Measurements from ENCODE around the gene ANO6.

Gene ANO6

GRCh38 chr12:45406988-45407850 is 191.3 kb downstream of the ANO6 start:
- DNase-seq (ENCODE audit: low spot score), result no peak

GRCh38 chr12:45407981-45408728 is 192.3 kb downstream of the ANO6 start:
- DNase-seq (ENCODE audit: low spot score), result no peak

- DNase-seq (ENCODE audit: low spot score), result no peak
Observed at GRCh38 chr12:45408729-45409114, 192.8 kb downstream of the ANO6 start.

GRCh38 chr12:45409966-45410365 is 194.1 kb downstream of the ANO6 start:
- no peak for DNase-seq (ENCODE audit: low spot score)

DNA sequence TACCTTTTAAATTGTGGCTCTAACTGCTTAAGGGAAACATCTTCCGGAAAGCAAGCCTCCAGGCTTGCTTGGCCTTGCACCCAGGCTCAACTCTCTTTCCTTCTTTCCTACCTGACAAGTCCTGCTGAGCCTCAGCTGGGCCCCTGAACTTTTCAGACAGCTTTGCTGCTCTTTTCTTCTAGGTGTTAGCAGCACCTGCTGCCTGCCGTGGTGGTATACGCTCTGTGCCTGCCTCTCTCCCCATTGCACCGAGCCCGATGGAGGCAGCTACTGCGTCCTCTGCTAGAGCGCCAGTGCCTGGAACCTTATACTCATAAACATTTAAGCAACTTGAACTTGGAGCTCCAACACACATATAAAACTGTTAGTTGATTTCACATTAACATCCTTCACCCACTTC is 195.7 kb downstream of the ANO6 start:
- DNase-seq (ENCODE audit: low spot score), result no peak

DNA sequence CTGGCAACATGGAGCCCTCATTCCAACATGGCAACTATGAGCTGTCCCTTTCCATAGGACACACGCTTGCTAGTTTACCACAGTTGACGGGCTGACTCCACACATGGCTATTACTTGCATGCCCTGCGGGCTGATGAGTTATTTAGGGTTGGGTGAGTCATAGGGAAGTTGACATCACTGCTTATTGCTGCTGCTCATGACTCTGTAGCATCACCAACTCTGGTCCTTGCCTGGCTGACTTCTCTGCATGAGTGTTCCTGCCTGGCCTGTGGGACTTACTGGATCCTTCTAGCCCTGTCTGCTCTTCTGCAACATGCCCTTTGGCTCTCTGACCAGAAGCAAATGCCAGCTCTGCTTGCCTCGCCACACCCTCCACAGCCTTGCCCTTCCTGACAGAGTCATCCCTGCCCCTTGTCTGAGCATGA is 199.5 kb downstream of the ANO6 start:
- DNase-seq (ENCODE audit: low spot score), result no peak

GRCh38 chr12:45416126-45416525 is 200.2 kb downstream of the ANO6 start:
- DNase-seq (ENCODE audit: low spot score), result no peak

DNA sequence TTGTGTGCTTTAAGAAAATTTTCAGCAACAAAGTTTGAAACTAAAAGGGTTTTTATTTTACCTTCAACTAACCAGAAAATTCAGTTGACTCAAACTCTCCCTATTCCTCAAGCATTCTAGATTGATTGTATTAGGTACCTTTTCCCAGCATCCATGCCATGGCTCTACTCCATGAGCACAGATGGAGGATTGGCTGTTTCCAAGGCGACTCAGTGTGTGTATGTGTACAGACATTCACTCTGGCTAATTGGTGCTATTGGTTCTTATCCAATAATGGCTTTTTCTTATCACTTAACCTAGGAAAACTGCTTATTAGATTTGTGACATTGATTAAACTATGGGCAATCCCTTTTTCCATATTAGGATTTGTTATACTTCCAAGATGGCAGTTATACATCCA is 202.6 kb downstream of the ANO6 start:
- DNase-seq (ENCODE audit: low spot score), result no peak

DNA sequence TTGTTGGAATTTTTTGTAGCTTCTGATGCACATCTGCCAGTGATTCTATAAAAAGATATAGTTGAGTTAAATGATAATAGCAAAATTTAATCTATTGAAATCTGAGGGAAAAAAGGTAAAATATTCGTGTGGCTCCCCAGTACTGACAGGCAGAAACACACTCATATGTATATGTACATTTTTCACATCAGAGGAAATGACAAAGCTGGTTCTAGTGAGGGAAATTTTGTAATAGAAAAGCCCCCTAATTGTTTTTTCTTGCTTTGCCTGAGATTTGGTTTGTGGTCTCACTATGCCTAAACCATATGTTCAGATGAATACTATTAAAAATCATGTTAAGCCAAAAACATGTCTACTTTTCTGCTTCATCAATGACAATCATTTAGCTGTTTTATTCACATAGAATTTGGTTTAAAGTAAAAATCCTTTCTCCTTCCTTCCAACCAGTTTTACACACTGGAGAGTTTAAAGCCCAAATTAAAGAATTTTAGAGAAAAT is 203.5 kb downstream of the ANO6 start:
- DNase-seq (ENCODE audit: low spot score), result no peak

DNA sequence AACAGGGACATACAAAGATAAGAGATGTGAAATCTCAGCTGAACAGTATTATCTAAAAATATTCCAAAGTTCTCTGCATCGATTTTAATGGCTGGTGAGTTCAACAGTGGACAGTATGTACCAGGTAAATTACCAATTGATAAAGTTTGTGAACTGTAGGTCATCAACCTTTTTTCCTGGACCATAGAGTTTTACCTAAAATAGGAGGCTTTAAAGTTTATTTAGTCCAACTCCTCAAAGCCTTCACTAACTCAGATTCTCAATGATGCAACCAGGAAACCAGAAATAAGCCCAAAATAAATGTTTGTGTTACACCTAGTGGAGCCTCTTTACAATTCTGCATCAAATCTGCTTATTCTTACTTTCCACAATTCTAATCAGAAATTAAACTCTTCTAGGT is 205.8 kb downstream of the ANO6 start:
- DNase-seq (ENCODE audit: low spot score), result no peak

- no peak for DNase-seq (ENCODE audit: low spot score)
Observed at GRCh38 chr12:45423931-45424330, 208.0 kb downstream of the ANO6 start.

- DNase-seq (ENCODE audit: low spot score), result no peak
Observed at GRCh38 chr12:45425426-45425825, 209.5 kb downstream of the ANO6 start.

DNA sequence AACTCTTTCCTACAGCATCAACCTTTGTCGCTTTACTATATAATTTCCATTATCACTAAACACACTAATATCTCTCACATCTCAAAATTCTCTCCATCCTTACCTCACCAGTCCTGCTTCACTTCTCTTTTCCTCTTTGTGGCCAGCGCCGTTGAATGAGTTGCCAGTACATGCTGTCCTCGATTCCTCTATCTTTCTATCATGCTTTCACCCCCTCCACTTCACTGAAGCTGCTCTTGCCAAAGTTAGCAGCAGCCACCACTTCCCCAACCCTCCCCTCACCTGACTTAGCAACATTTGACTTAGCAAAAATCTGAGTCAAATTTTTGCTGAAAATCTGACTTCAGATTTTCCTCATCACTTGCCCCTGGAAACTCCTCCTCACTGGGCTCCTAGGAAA is 210.4 kb downstream of the ANO6 start:
- no peak for DNase-seq (ENCODE audit: low spot score)

DNA sequence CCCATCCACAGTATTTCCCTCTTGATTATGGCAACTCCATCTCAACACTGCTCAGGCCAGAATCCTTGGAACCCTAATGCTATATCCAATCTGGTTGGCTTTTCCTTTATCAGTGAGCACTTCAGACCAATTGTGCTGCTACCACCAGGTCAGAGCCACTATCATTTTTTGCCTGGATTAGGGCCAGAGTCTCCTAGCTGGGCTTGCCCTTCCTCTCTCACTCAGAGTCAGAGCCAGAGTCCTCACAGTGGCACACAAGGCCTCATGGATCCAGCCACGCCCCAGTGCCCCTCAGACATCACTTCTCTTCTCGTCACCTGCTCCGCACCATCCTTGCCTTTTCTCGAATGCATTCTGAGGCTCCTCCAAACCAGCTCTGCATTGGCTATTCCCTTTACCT is 211.1 kb downstream of the ANO6 start:
- DNase-seq (ENCODE audit: low spot score), result no peak

GRCh38 chr12:45429831-45430230 is 213.9 kb downstream of the ANO6 start:
- DNase-seq (ENCODE audit: low spot score), result no peak

GRCh38 chr12:45431126-45431525 is 215.2 kb downstream of the ANO6 start:
- no peak for DNase-seq (ENCODE audit: low spot score)

DNA sequence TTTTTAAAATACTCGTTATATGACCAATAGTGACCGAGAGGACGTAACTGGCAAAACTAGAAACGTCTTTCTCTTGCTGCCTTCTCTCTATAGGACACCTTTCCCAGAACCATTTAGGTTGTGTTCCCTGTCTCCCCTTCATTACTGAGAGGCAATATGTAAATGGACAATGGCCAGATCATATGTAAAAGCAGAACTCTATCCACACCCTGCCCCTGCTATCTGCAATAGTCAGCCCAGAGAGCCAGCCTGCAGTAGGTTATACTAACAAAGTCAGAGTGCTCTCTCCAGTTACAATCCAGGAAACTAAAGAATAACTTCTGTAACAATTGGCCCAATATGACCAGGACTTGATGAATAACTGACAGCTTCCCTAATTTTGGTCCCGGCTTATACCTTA is 216.8 kb downstream of the ANO6 start:
- DNase-seq (ENCODE audit: low spot score), result no peak

GRCh38 chr12:45433441-45433868 is 217.6 kb downstream of the ANO6 start:
- DNase-seq (ENCODE audit: low spot score), result no peak

- DNase-seq (ENCODE audit: low spot score), result no peak
Observed at GRCh38 chr12:45434094-45434493, 218.2 kb downstream of the ANO6 start.

GRCh38 chr12:45435945-45436710 is 220.2 kb downstream of the ANO6 start:
- DNase-seq (ENCODE audit: low spot score), result no peak

DNA sequence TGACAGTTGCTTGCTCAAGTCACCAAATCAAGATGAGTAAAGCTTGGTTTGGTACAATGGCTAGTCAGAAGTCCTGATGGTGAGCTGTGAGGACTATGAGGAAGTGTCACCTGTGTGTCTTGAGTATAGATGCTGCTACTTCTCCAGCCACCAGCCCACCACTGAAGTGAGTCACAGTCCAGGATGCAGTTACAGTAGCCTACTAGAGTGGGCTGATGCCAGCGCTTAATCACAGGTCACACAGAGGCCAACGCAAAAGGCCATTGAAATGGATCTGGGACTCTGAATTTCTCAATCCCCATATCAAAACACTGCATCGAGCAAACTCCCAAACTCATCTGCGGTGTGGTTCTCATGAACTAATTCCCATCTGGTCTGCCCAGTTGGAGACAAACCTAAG is 223.1 kb downstream of the ANO6 start:
- no peak for DNase-seq (ENCODE audit: low spot score)

DNA sequence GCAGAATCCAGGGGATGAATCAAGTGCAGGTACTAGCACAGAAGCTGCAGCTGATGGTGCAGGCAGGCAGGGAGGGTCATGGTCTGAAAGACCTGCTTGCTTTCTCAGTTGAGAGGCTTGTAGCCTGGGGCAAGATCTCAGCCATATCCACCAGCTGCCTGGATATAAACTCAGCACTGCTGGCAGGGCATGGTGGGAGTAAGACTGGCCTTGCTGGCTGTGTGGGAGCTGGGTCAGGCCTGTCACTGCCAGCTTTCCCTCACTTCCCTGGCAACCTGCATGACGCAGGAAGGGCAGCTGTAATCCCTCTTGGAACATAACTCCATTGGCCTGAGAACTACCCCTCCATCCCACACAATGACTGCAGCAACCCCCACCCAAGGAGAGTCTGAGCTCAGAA is 230.1 kb downstream of the ANO6 start:
- no peak for DNase-seq (ENCODE audit: low spot score)

GRCh38 chr12:45458238-45458637 is 242.3 kb downstream of the ANO6 start:
- no peak for DNase-seq (ENCODE audit: low spot score)
